Measurements from ENCODE around the gene CMA1.
"Not testable (repeated sequence)": the region's sequence is repeated elsewhere in the genome, so short reads cannot be mapped to it uniquely, and the experiment has no call there.

The CMA1 gene

GRCh38 chr14:24470450-24470849 lies 37.6 kb downstream of the CMA1 start:
- H3K23ac ChIP-seq (ENCODE audit: low read depth, low read length, poor library complexity); H3K4me2 ChIP-seq (ENCODE audit: insufficient read depth, low read length, poor library complexity, severe bottlenecking); H2AK5ac ChIP-seq (ENCODE audit: low read depth, low read length); H3K79me1 ChIP-seq (ENCODE audit: low read depth, low read length); H3K4me1 ChIP-seq (ENCODE audit: control insufficient read depth in 2 of 2, insufficient read depth in 1 of 2, low read depth in 1 of 2, low read length in 2 of 2); DNase-seq (ENCODE audit: low spot score); H3K27ac ChIP-seq (replicated peaks; ENCODE audit: low read length); H3K36me3 ChIP-seq (replicated peaks in 1 of 2; ENCODE audit: control insufficient read depth in 2 of 2, insufficient read depth in 2 of 2, low read length in 2 of 2); H3K18ac ChIP-seq (ENCODE audit: low read length); H3K9ac ChIP-seq (ENCODE audit: low read depth, low read length, poor library complexity); H3K4ac ChIP-seq (ENCODE audit: low read length); H2BK15ac ChIP-seq (ENCODE audit: low read length); H3K9me3 ChIP-seq (replicated peaks in 1 of 2; ENCODE audit: control insufficient read depth in 2 of 2, insufficient read depth in 1 of 2, low read depth in 1 of 2, low read length in 2 of 2); H3K4me3 ChIP-seq (ENCODE audit: low read length in 2 of 2); H2BK5ac ChIP-seq (ENCODE audit: low read length); H4K8ac ChIP-seq (ENCODE audit: low read depth, low read length); H2BK12ac ChIP-seq (ENCODE audit: low read length); H3K14ac ChIP-seq (ENCODE audit: low read length); H4K91ac ChIP-seq (ENCODE audit: low read depth, low read length, poor library complexity); H2BK120ac ChIP-seq (ENCODE audit: low read depth, low read length); H3K27me3 ChIP-seq (ENCODE audit: control insufficient read depth in 3 of 3, insufficient read depth in 3 of 3, low read depth in 1 of 3, low read length in 3 of 3); H2AFZ ChIP-seq (ENCODE audit: low read length): not testable (repeated sequence)
- WGBS, 2 donors (ENCODE audit: extremely low coverage in 2 of 2, insufficient read length in 2 of 2, insufficient replicate concordance in 1 of 2): no CpG with 5 or more reads among the region's 2 CpGs

GRCh38 chr14:24465805-24466204 lies 42.3 kb downstream of the CMA1 start:
- Histone ChIP-seq H3K9me3 (replicated peaks in 1 of 2; ENCODE audit: control insufficient read depth in 2 of 2, insufficient read depth in 1 of 2, low read depth in 1 of 2, low read length in 2 of 2) (no peaks in the 10 kb centered on the region), H2AK5ac (ENCODE audit: low read depth, low read length) (no peak overlapping the region), H3K4me2 (ENCODE audit: insufficient read depth, low read length, poor library complexity, severe bottlenecking) (no peak overlapping the region), H2BK12ac (ENCODE audit: low read length) (no peak overlapping the region), H3K27me3 (ENCODE audit: control insufficient read depth in 3 of 3, insufficient read depth in 3 of 3, low read depth in 1 of 3, low read length in 3 of 3) (no peaks in the 10 kb centered on the region), H4K91ac (ENCODE audit: low read depth, low read length, poor library complexity) (no peak overlapping the region), H4K8ac (ENCODE audit: low read depth, low read length) (no peak overlapping the region), H3K23ac (ENCODE audit: low read depth, low read length, poor library complexity) (no peak overlapping the region), H3K9ac (ENCODE audit: low read depth, low read length, poor library complexity) (no peak overlapping the region), H3K79me1 (ENCODE audit: low read depth, low read length) (no peaks in the 10 kb centered on the region), H2AFZ (ENCODE audit: low read length) (no peak overlapping the region), H3K4me1 (ENCODE audit: control insufficient read depth in 2 of 2, insufficient read depth in 1 of 2, low read depth in 1 of 2, low read length in 2 of 2) (no peaks in the 10 kb centered on the region), H3K27ac (replicated peaks; ENCODE audit: low read length) (no peak overlapping the region), H2BK15ac (ENCODE audit: low read length) (no peak overlapping the region), H2BK120ac (ENCODE audit: low read depth, low read length) (no peak overlapping the region), H3K18ac (ENCODE audit: low read length) (no peak overlapping the region), H2BK5ac (ENCODE audit: low read length) (no peak overlapping the region), H3K4me3 (ENCODE audit: low read length in 2 of 2) (no peak overlapping the region), H3K14ac (ENCODE audit: low read length) (no peak overlapping the region), H3K36me3 (replicated peaks in 1 of 2; ENCODE audit: control insufficient read depth in 2 of 2, insufficient read depth in 2 of 2, low read length in 2 of 2) (peaks cover 0 to 2% of the 10 kb centered on the region in 2 donors), H3K4ac (ENCODE audit: low read length) (no peak overlapping the region)
- no peak for DNase-seq (ENCODE audit: low spot score)
- no CpG with 5 or more reads among the region's 3 CpGs for WGBS, 2 donors (ENCODE audit: extremely low coverage in 2 of 2, insufficient read length in 2 of 2, insufficient replicate concordance in 1 of 2)

GRCh38 chr14:24465368-24465767 lies 42.7 kb downstream of the CMA1 start:
- H3K4me2 ChIP-seq (ENCODE audit: insufficient read depth, low read length, poor library complexity, severe bottlenecking): no peak overlapping the region
- no peak overlapping the region for H3K18ac ChIP-seq (ENCODE audit: low read length)
- H2BK12ac ChIP-seq (ENCODE audit: low read length): no peak overlapping the region
- H3K9me3 ChIP-seq (replicated peaks in 1 of 2; ENCODE audit: control insufficient read depth in 2 of 2, insufficient read depth in 1 of 2, low read depth in 1 of 2, low read length in 2 of 2): no peaks in the 10 kb centered on the region
- DNase-seq (ENCODE audit: low spot score): no peak
- H3K27me3 ChIP-seq (ENCODE audit: control insufficient read depth in 3 of 3, insufficient read depth in 3 of 3, low read depth in 1 of 3, low read length in 3 of 3): no peaks in the 10 kb centered on the region
- no peak overlapping the region for H3K23ac ChIP-seq (ENCODE audit: low read depth, low read length, poor library complexity)
- H4K91ac ChIP-seq (ENCODE audit: low read depth, low read length, poor library complexity): no peak overlapping the region
- WGBS, 2 donors (ENCODE audit: extremely low coverage in 2 of 2, insufficient read length in 2 of 2, insufficient replicate concordance in 1 of 2): no CpG with 5 or more reads among the region's 3 CpGs
- H2BK15ac ChIP-seq (ENCODE audit: low read length): no peak overlapping the region
- H2BK120ac ChIP-seq (ENCODE audit: low read depth, low read length): no peak overlapping the region
- H3K4me3 ChIP-seq (ENCODE audit: low read length in 2 of 2): no peak overlapping the region
- H2AFZ ChIP-seq (ENCODE audit: low read length): no peak overlapping the region
- H3K36me3 ChIP-seq (replicated peaks in 1 of 2; ENCODE audit: control insufficient read depth in 2 of 2, insufficient read depth in 2 of 2, low read length in 2 of 2): peaks cover 0 to 2% of the 10 kb centered on the region in 2 donors
- H3K9ac ChIP-seq (ENCODE audit: low read depth, low read length, poor library complexity): no peak overlapping the region
- H3K27ac ChIP-seq (replicated peaks; ENCODE audit: low read length): no peak overlapping the region
- H3K4ac ChIP-seq (ENCODE audit: low read length): no peak overlapping the region
- no peaks in the 10 kb centered on the region for H3K79me1 ChIP-seq (ENCODE audit: low read depth, low read length)
- H4K8ac ChIP-seq (ENCODE audit: low read depth, low read length): no peak overlapping the region
- no peak overlapping the region for H2AK5ac ChIP-seq (ENCODE audit: low read depth, low read length)
- H3K4me1 ChIP-seq (ENCODE audit: control insufficient read depth in 2 of 2, insufficient read depth in 1 of 2, low read depth in 1 of 2, low read length in 2 of 2): no peaks in the 10 kb centered on the region
- H3K14ac ChIP-seq (ENCODE audit: low read length): no peak overlapping the region
- H2BK5ac ChIP-seq (ENCODE audit: low read length): no peak overlapping the region

- H2BK120ac ChIP-seq (ENCODE audit: low read depth, low read length): no peak overlapping the region
- H3K36me3 ChIP-seq (replicated peaks in 1 of 2; ENCODE audit: control insufficient read depth in 2 of 2, insufficient read depth in 2 of 2, low read length in 2 of 2): peaks cover 0 to 2% of the 10 kb centered on the region in 2 donors
- DNase-seq (ENCODE audit: low spot score): no peak
- H3K9ac ChIP-seq (ENCODE audit: low read depth, low read length, poor library complexity): no peak overlapping the region
- no peak overlapping the region for H3K4me3 ChIP-seq (ENCODE audit: low read length in 2 of 2)
- no peaks in the 10 kb centered on the region for H3K79me1 ChIP-seq (ENCODE audit: low read depth, low read length)
- H2BK15ac ChIP-seq (ENCODE audit: low read length): no peak overlapping the region
- H3K4ac ChIP-seq (ENCODE audit: low read length): no peak overlapping the region
- H2AK5ac ChIP-seq (ENCODE audit: low read depth, low read length): no peak overlapping the region
- H3K18ac ChIP-seq (ENCODE audit: low read length): no peak overlapping the region
- H3K9me3 ChIP-seq (replicated peaks in 1 of 2; ENCODE audit: control insufficient read depth in 2 of 2, insufficient read depth in 1 of 2, low read depth in 1 of 2, low read length in 2 of 2): no peaks in the 10 kb centered on the region
- H2BK12ac ChIP-seq (ENCODE audit: low read length): no peak overlapping the region
- H2AFZ ChIP-seq (ENCODE audit: low read length): no peak overlapping the region
- no CpG with 5 or more reads among the region's 4 CpGs for WGBS, 2 donors (ENCODE audit: extremely low coverage in 2 of 2, insufficient read length in 2 of 2, insufficient replicate concordance in 1 of 2)
- H4K8ac ChIP-seq (ENCODE audit: low read depth, low read length): no peak overlapping the region
- no peak overlapping the region for H3K27ac ChIP-seq (replicated peaks; ENCODE audit: low read length)
- no peak overlapping the region for H2BK5ac ChIP-seq (ENCODE audit: low read length)
- H3K4me2 ChIP-seq (ENCODE audit: insufficient read depth, low read length, poor library complexity, severe bottlenecking): no peak overlapping the region
- H3K27me3 ChIP-seq (ENCODE audit: control insufficient read depth in 3 of 3, insufficient read depth in 3 of 3, low read depth in 1 of 3, low read length in 3 of 3): no peaks in the 10 kb centered on the region
- H4K91ac ChIP-seq (ENCODE audit: low read depth, low read length, poor library complexity): no peak overlapping the region
- H3K23ac ChIP-seq (ENCODE audit: low read depth, low read length, poor library complexity): no peak overlapping the region
- no peak overlapping the region for H3K14ac ChIP-seq (ENCODE audit: low read length)
- no peaks in the 10 kb centered on the region for H3K4me1 ChIP-seq (ENCODE audit: control insufficient read depth in 2 of 2, insufficient read depth in 1 of 2, low read depth in 1 of 2, low read length in 2 of 2)
These were observed 43.9 kb downstream of the CMA1 start for GRCh38 chr14:24463884-24464785.
